Smooth muscle cell of bladder (primary cell): ENCODE data around the gene CABYR. TPM values are rescaled to one million over a fixed set of nuclear protein-coding genes. Genes with fewer than 3 reads are reported as not detected.

Experiments used
- total RNA-seq: library from RNA; depleted of rRNA; stranded (reverse); fragments of >200 nt; gene quantifications from 2 replicates; pipeline ENCODE4 v1.2.3, GENCODE V29; 2014

The CABYR gene, protein sequence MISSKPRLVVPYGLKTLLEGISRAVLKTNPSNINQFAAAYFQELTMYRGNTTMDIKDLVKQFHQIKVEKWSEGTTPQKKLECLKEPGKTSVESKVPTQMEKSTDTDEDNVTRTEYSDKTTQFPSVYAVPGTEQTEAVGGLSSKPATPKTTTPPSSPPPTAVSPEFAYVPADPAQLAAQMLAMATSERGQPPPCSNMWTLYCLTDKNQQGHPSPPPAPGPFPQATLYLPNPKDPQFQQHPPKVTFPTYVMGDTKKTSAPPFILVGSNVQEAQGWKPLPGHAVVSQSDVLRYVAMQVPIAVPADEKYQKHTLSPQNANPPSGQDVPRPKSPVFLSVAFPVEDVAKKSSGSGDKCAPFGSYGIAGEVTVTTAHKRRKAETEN
- 3.6 and 4.2 TPM in 2 replicates for total RNA-seq

GRCh38 chr18:24138789-24139616 is at the start of gene CABYR:
TSS of gene CABYR (plus strand) at chr18:24139062. CDS start at chr18:24143115, 4,053 bp downstream.

Other genes starting within 250 kb of the CABYR start
- gene TTC39C, start 124.3 kb upstream of the CABYR start, total RNA-seq, result 27.5 and 31.3 TPM in 2 replicates